ENCODE measurements around the gene COX20. TPM values are rescaled to one million over a fixed set of nuclear protein-coding genes. Genes with fewer than 3 reads are reported as not detected.
A peak's percentile ranks its signal among the peaks of the same experiment; 100 is the strongest.

Gene COX20
- total and polyA plus RNA-seq, 2 of the 13 experiments (the other 11 are each of a cell fraction or from before 2014, with no cell fraction given): 34.4 to 95.8 TPM

GRCh38 chr1:244834543-244835275 is 749 bp upstream of the COX20 start (continued):
- TF ChIP-seq KIAA2018 (CRISPR knock-in tag; IDR thresholded peaks at IDR 0.05; ENCODE audit: borderline replicate concordance) (0 out of 2 replicates have a peak, but pooled peaks have one; percentile 24), ZNF768 (CRISPR knock-in tag; IDR thresholded peaks at IDR 0.05) (no peak), HOXA9 (CRISPR knock-in tag; IDR thresholded peaks at IDR 0.05; ENCODE audit: borderline replicate concordance) (no peak), NR0B2 (CRISPR knock-in tag; IDR thresholded peaks at IDR 0.05) (no peak), ZNF318 (CRISPR knock-in tag; IDR thresholded peaks at IDR 0.05) (no peak), YY1 (IDR thresholded peaks at IDR 0.05; ENCODE audit: insufficient read depth, insufficient replicate concordance, low read depth, low read length) (peak; percentile 50), ZNF33A (CRISPR knock-in tag; IDR thresholded peaks at IDR 0.05; ENCODE audit: borderline replicate concordance) (no peak), FOXO4 (CRISPR knock-in tag; conservative IDR thresholded peaks at IDR 0.05) (no peak)

Data from HepG2 (cell line).